HFF-Myc (cell line): ENCODE results near the gene LIN7B.

Experiments
- DNase-seq: peaks from one replicate; pipeline ENCODE4 v3.0.0-alpha.2; 2011; ENCODE audit warnings: low read depth; ENCODE audit errors: extremely low read depth
- H3K4me3 ChIP-seq: replicated peaks from 2 replicates; pipeline ENCODE4 v1.5.1; 2011; ENCODE audit warnings: low read depth, mild to moderate bottlenecking, control low read depth, low read length
- TF ChIP-seq, protein P1 (sequence below): IDR thresholded peaks from 2 replicates; pipeline ENCODE4 v1.5.1; 2012; ENCODE audit warnings: mild to moderate bottlenecking, low read depth, low read length, control low read depth; ENCODE audit errors: missing control alignments

LIN7B gene

DNA sequence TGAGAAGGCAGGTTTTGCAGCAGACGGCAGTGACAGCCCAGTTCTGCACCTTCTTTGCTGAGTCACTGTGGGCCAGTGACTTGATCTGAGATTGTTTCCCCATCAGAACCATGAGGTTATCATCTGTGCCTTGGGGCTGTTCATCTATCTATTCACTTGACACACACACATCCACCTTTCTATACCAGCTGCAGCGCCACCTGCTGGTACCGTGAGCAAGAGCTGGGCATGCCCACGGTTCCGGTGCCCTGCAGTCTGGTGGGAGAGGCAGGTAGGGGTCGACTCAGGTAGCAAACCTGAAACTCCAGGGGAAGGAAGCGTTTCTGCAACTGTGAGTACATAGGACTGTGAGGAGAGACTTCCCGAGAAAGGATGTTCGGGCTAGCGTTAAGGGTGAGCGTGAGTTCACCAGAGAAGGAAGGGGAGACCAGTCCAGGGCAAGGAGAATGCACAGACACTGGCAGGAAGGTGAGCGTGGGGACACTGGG, 7.5 kb upstream of the LIN7B start:
- H3K4me3 ChIP-seq: no peak overlapping the region
- TF ChIP-seq, protein P1, sequence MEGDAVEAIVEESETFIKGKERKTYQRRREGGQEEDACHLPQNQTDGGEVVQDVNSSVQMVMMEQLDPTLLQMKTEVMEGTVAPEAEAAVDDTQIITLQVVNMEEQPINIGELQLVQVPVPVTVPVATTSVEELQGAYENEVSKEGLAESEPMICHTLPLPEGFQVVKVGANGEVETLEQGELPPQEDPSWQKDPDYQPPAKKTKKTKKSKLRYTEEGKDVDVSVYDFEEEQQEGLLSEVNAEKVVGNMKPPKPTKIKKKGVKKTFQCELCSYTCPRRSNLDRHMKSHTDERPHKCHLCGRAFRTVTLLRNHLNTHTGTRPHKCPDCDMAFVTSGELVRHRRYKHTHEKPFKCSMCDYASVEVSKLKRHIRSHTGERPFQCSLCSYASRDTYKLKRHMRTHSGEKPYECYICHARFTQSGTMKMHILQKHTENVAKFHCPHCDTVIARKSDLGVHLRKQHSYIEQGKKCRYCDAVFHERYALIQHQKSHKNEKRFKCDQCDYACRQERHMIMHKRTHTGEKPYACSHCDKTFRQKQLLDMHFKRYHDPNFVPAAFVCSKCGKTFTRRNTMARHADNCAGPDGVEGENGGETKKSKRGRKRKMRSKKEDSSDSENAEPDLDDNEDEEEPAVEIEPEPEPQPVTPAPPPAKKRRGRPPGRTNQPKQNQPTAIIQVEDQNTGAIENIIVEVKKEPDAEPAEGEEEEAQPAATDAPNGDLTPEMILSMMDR: peak; percentile 86
- no peak for DNase-seq

DNA sequence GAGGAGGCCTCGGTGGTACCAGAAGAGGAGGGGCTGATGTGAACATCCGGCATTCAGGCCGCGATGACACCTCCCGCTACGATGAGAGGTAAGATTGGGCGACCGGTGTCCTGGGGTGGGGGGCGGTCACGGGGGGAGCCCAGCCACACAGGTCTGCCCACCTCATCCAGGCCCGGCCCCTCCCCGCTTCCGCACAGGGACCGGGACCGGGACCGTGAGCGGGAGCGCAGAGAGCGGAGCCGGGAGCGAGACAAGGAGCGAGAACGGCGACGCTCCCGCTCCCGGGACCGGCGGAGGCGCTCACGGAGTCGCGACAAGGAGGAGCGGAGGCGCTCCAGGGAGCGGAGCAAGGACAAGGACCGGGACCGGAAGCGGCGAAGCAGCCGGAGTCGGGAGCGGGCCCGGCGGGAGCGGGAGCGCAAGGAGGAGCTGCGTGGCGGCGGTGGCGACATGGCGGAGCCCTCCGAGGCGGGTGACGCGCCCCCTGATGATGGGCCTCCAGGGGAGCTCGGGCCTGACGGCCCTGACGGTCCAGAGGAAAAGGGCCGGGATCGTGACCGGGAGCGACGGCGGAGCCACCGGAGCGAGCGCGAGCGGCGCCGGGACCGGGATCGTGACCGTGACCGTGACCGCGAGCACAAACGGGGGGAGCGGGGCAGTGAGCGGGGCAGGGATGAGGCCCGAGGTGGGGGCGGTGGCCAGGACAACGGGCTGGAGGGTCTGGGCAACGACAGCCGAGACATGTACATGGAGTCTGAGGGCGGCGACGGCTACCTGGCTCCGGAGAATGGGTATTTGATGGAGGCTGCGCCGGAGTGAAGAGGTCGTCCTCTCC, 6.3 kb upstream of the LIN7B start:
- H3K4me3 ChIP-seq: no peak overlapping the region
- TF ChIP-seq, protein P1: no peak
- DNase-seq: no peak

DNA sequence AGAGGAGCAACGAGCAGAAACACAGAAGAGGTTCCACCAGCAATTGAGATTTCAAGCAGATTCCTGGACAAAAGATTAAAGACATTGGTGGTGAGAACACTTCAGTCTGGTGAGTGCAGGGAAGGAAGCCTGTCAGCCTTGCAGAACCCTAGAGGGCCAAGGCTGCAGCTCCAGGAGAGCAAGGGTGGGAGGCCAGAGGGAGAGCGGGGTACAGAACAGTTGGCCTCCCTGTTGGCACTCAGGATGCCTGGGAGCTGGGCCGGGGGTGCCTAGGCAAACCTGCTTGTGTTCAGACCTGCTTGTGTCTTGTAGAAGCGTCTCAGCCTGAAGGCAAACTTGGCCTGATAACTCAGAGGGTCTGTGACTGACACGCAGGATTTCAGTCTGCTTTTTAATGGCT, 5.1 kb upstream of the LIN7B start:
- TF ChIP-seq, protein P1: no peak
- DNase-seq: no peak
- H3K4me3 ChIP-seq: no peak overlapping the region

DNA sequence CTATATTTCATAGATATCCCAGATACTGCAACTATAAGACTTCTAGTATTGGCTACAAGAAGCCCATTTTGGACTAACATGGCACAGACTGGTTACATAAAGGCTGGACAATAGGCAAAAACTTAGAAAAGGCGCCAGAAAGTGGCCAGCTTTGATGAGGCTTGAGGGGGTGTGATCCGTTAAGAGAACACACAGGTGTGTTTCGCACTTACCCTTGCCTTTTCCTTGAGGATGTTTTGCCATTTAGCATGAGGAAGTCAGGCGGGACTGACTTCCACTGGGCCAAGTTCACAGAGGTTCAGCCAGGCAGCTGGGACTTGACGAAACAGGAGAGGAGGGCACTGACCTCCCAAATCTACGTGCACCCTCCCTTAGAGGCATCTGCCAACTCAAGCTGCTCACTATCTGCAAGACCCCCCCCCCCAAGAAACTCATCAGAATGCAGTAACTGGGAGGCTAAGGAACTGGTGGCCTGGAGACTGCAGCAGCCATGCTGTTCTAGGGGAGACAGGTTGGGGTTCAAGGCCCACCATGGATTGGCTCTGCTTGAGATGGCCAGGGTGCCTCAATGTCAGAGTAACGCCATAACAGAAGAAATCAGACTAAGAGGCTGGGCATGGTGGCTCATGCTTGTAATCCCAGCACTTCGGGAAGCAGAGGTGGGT, 4.5 kb upstream of the LIN7B start:
- no peak for DNase-seq
- TF ChIP-seq, protein P1: no peak
- no peak overlapping the region for H3K4me3 ChIP-seq

DNA sequence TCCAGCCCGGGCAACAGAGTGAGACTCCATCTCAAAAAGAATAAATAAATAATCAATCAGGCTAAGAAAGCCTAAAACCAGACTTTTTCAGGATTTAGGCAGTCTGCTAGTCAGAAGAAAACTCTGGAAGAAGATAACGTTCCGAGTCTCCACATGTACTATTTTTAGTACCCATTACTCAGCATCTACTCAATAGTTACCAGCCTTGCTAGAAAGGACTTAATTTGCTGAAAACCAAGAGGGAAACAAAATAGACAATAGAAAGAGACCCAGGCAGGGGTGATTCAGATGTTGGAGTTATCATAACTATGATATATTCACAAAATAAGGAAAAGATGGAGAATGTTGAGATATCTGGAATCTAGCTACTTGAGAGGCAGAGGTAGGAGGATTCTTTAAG, 3.6 kb upstream of the LIN7B start:
- DNase-seq: no peak
- TF ChIP-seq, protein P1: no peak
- no peak overlapping the region for H3K4me3 ChIP-seq

DNA sequence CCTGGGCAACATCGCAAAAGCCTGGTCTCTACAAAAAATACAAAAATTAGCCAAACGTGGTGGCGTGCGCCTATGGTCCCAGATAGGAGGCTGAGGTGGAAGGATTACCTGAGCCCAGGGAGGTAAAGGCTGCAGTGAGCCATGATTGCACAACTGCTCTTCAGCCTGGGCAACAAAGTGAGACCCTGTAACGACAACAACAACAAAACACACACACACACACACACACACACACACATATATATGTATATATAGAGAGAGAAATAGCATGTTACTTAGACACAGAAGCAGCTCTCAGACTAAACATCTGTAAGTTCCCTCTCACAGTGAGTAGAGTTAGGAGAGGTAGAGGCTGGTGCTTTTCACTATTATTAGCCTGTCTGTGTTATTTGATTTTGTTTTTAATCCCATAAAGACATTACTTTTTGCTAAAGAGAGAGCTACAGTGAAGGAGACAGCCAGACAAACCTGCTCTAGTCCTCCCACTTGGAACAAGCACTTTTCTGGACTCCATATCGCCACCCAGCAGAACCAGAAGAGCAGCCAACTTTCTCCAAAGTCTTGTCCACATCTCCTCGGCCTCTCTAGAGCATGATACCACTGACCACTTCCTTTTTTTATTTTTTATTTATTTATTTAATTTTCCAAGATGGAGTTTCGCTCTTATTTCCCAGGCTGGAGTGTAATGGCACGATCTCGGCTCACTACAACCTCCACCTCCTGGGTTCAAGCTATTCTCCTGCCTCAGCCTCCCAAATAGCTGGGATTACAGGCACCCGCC, 2.8 kb upstream of the LIN7B start:
- H3K4me3 ChIP-seq: no peak overlapping the region
- no peak for DNase-seq
- TF ChIP-seq, protein P1: no peak
